NCI-H526 (cell line): Measurements from ENCODE around the gene CETP.

ENCODE experiments used
- DNase-seq, 2 experiments: peaks; one replicate each; lab custom pipeline; 2025; lab: John Stamatoyannopoulos, UW

Gene CETP

DNA sequence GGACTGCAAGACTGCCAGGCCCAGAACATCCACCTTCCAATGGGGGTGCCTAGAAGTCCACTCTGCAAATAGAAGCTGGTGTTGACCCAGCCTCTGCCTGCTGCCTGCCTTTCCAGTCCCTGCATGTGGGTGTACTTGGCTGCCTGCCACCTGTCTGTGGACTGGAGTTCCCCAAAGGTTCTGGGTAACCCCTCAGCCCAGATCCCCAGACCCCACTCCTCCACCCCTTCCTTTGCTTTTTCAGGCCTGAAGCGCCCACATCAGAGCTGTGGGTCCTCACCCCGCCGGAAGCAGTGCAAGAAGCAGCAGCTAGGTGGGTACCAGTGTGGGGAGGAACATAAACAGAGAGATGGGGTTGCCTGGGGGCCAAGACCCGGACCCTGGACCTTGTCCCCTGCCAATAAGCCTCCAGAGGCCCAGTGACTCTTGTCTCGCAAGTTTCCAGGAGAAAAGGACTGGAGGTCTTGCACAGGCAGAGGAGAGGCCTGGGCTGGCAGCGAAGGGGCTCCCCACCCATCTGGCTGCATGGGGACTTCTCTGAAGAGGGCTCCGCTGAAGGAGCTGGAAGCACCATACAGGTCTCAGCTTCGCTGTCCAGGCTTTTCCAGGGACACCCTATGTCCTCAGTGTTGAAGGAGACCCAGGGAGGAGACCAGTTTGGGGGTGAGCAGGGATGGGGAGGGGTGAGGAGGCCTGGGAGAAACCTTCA lies 61.9 kb downstream of the CETP start:
- no peak for DNase-seq

DNA sequence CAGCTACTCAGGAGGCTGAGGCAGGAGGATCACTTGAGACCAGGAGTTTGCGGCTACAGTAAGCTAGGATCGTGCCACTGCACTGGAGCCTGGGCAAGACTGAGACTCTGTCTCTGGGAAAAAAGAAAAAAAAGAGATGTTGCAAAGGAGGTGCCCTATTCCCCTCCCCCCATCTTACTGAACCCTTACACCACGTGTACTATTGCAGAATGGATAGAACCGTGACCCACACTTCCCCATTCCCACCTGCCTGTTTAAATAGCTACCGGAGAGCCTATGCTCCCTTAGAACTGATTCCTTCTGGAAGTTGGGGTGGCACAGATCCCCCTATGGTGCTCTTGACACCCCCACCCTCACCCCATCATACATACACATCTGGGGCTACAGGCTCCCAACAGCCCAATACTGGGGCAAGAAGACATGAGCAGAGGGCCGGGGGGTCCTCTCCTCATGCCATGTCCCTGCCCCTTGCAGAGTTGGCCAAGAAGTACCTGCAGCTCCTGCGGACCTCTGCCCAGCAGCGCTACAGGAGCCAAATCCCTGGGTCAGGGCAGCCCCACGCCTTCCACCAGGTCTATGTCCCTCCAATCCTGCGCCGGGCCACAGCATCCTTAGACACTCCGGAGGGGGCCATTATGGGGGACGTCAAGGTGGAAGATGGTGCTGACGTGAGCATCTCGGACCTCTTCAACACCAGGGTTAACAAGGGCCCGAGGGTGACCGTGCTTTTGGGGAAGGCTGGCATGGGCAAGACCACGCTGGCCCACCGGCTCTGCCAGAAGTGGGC lies 63.3 kb downstream of the CETP start:
- no peak for DNase-seq

DNA sequence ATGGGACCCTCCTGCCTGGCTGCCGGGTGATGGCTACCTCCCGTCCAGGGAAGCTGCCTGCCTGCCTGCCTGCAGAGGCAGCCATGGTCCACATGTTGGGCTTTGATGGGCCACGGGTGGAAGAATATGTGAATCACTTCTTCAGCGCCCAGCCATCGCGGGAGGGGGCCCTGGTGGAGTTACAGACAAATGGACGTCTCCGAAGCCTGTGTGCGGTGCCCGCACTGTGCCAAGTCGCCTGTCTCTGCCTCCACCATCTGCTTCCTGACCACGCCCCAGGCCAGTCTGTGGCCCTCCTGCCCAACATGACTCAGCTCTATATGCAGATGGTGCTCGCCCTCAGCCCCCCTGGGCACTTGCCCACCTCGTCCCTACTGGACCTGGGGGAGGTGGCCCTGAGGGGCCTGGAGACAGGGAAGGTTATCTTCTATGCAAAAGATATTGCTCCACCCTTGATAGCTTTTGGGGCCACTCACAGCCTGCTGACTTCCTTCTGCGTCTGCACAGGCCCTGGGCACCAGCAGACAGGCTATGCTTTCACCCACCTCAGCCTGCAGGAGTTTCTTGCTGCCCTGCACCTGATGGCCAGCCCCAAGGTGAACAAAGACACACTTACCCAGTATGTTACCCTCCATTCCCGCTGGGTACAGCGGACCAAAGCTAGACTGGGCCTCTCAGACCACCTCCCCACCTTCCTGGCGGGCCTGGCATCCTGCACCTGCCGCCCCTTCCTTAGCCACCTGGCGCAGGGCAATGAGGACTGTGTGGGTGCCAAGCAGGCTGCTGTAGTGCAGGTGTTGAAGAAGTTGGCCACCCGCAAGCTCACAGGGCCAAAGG lies 64.4 kb downstream of the CETP start:
- no peak for DNase-seq

DNA sequence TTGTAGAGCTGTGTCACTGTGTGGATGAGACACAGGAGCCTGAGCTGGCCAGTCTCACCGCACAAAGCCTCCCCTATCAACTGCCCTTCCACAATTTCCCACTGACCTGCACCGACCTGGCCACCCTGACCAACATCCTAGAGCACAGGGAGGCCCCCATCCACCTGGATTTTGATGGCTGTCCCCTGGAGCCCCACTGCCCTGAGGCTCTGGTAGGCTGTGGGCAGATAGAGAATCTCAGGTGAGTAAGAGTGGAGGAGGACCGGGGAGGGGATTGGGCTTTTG lies 65.0 kb downstream of the CETP start:
- DNase-seq = no peak

DNA sequence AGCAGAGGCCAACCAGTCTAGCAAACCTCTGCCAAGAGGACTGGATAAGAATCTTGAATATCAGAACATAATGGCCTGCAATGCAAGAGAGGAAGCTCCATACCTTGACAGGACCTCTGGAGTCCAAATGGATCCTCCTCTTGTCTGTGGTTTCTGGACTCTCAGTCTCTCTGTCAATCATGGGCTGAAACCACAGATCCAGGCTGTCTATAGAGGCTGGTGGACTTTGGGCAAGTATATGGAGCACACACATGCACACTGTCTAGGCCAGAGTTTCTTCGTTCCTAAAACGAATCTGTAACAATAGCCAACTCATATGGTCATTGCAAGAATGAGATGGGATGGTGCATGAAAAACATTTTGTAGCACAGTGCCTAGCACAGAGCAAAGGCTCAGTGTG lies 65.3 kb downstream of the CETP start:
- no peak for DNase-seq

DNA sequence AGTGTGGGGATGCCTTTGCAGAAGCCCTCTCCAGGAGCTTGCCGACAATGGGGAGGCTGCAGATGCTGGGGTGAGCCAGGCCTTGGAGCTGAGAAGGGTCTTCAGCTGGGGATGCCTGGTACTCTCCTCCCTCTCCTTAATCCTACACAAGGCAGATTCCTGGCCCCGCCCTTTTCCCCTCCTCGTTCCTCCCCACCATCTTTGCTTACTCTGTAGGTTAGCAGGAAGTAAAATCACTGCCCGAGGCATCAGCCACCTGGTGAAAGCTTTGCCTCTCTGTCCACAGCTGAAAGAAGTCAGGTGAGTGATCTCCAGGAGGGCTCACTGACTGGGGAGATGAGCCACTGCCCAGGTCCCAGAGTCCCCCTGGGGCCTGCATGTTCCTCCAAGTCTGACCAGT lies 66.3 kb downstream of the CETP start:
- DNase-seq = no peak

DNA sequence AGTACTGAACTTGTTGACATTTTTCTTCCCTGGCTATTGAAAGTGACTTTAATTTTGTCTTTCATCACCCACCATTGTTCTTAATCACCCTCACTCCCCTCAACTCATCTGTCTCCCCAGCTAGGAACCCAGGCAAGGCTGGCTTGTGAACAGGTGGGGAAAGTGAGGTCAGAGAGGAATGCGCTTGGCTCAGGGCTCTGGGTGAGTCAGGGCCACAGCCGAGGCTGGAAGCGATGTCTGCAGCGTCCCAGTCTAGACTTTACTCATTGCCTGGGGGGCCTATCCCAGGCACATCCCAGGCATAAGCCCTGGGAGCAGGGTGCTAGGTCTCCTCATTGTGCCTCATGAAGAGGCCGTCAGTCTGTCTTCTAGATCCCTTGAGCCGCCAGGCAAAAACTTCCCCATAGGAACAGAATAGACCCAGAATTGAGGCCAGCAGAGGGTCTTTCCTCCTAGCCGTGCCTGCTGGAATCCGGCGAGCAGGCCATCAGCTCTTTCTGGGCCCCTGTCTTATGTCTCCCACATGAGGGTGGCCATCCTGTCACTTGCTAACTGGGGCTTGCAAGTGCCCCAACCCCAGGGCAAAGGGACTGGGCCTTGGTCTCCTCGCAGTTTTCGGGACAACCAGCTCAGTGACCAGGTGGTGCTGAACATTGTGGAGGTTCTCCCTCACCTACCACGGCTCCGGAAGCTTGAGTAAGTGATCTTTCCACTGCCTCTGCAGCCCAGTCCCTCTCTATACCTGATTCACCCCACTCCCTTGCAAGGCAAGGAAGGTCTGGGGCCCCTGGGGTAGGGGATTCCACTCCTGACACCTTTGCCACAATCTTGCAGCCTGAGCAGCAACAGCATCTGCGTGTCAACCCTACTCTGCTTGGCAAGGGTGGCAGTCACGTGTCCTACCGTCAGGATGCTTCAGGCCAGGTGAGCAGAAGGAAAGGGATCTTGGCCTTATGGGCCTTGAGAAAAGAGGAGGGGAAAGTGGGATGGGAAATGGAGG lies 67.7 kb downstream of the CETP start:
- DNase-seq = no peak

DNA sequence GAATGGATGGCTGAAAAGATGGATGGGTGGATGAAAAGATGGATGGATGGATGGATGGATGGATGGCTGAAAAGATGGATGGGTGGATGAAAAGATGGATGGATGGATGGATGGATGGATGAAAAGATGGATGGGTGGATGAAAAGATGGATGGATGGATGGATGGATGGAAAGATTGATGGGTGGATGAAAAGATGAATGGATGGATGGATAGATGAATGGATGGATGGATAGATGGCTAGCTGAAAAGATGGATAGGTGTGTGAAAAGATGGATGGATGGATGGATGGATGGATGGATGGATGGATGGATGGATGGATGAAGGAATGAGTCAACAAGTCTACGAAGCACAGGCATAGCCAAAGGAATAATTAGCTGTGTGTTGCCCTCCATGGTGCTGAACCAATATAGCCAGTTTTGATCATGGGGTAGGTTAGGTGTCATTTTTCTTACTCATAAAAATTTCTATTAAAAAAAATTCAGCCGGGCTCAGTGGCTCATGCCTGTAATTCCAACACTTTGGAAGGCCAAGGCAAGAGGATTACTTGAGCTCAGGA lies 68.7 kb downstream of the CETP start:
- DNase-seq = no peak

DNA sequence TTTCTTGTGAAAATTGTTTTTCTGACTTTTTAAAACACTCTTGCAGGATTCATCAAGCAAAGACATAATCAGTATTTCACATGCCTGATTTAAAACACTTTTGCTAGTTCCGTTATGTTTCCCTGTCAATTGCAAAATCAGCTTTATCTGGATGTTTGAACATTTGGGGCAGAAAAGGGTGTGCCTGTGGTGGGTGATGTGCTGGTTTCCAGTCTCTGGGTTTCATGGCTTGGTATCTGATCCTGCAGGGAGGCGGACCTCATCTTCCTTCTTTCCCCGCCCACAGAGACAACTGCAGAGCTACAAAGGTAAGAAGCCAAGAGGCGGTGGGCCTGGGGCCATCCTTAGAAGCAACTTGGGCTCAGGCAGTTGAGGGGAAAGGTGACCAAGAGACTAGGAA lies 69.4 kb downstream of the CETP start:
- DNase-seq = no peak

DNA sequence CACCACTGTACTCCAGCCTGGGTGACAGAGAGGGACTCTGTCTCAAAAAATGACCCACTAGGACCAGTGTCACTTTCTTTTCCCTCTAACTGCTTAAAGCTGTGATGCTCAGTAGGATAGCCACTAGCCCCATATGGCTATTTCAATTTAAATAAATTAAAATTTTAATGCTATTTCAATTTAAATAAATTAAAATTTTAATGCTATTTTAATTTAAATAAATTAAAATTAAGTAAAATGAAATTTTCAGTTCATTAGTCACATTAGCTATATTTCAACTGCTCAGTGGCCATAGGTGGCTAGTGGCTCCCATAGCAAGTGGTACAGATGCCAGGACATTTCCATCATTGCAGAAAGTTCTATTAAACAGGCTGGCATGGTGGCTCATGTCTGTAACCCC lies 70.6 kb downstream of the CETP start:
- DNase-seq = no peak

DNA sequence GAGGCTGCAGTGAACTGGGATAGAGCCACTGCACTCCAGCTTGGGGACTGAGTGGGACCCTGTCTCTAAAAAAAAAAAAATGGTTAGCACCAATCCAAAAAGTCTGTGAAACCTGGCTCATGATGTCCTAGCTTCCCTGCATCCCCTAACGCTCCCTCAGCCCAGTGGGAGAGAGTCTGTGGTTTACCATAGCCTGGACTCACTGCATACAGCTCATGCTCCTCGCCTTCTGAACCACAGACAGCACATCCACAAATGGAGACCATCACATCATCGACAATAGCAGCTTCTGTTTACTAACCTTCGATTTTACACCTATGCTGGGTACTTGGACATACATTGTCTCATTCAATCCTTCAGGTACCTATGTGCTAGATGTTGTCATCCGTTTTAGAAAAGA lies 71.2 kb downstream of the CETP start:
- DNase-seq = no peak
